Prostate gland (tissue), 2 donors: ENCODE results near the gene SLC30A10.
"Not testable (repeated sequence)": the region's sequence is repeated elsewhere in the genome, so short reads cannot be mapped to it uniquely, and the experiment has no call there.

Source experiments
- CTCF ChIP-seq, 4 experiments: fragments of 200-600 bp in 2 of 4; fragments of 450-650 bp in 2 of 4; sonication (generic) in 2 of 4; IDR thresholded peaks; 1 replicate in 3 of 4; 2 replicates in 1 of 4; pipeline ENCODE4 v1.5.1; 2016 to 2019; ENCODE audit warnings: antibody characterized with exemption in 4 of 4, mild to moderate bottlenecking in 2 of 4, moderate library complexity in 2 of 4
- POLR2A ChIP-seq: fragments of 450-650 bp; IDR thresholded peaks from one replicate; pipeline ENCODE4 v1.6.1; 2016; ENCODE audit warnings: antibody characterized with exemption, mild to moderate bottlenecking

GRCh38 chr1:219888667-219889066 lies 39.7 kb downstream of the SLC30A10 start:
- not testable (repeated sequence) for TF ChIP-seq CTCF (IDR thresholded peaks at IDR 0.05); POLR2A
